Loucy (cell line): Measurements from ENCODE around the gene COA8.

Experiments used
- EZH2phosphoT487 ChIP-seq: fragments of 200-600 bp; IDR thresholded peaks from 2 replicates; pipeline ENCODE4 v1.6.1; 2018; ENCODE audit warnings: antibody characterized with exemption, mild to moderate bottlenecking, moderate library complexity, borderline replicate concordance
- TF ChIP-seq, protein P1 (sequence below): fragments of 200-600 bp; sonication (generic); conservative IDR thresholded peaks from 2 replicates; pipeline ENCODE4 v1.5.1; 2014; ENCODE audit warnings: mild to moderate bottlenecking, antibody characterized with exemption, low read length

DNA sequence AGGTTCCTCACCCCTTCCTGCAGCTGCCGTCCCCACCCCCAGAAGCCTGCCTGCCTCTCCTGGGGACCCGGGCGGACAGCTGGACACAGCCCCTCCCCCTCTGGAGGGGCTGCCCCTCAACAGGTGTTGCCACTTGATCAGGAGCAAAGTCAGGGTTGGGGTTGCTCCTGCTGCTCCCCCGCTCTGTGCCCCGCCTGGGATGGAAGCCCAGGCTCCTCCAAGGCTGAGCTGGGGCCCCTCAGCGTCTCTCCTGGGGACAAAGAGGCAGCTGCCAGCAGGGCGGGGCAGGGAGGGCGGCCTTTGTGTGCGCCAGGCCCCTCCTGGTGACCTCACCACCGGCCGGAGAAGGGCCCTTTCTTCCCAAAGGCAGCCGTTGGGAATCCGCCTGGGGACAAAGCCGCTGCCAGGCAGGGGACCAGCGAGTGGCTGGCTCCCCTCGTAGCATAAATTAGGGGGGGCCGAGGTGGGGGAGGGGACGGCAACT, 20.1 kb upstream of the COA8 start:
- TF ChIP-seq, protein P1, sequence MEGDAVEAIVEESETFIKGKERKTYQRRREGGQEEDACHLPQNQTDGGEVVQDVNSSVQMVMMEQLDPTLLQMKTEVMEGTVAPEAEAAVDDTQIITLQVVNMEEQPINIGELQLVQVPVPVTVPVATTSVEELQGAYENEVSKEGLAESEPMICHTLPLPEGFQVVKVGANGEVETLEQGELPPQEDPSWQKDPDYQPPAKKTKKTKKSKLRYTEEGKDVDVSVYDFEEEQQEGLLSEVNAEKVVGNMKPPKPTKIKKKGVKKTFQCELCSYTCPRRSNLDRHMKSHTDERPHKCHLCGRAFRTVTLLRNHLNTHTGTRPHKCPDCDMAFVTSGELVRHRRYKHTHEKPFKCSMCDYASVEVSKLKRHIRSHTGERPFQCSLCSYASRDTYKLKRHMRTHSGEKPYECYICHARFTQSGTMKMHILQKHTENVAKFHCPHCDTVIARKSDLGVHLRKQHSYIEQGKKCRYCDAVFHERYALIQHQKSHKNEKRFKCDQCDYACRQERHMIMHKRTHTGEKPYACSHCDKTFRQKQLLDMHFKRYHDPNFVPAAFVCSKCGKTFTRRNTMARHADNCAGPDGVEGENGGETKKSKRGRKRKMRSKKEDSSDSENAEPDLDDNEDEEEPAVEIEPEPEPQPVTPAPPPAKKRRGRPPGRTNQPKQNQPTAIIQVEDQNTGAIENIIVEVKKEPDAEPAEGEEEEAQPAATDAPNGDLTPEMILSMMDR: no peak
- TF ChIP-seq EZH2phosphoT487: no peak
